ENCODE data around the gene KDM5B.
A peak's percentile ranks its signal among the peaks of the same experiment; 100 is the strongest.
"Not testable (repeated sequence)": the region's sequence is repeated elsewhere in the genome, so short reads cannot be mapped to it uniquely, and the experiment has no call there.

KDM5B gene

GRCh38 chr1:202807926-202808757, at the start of gene KDM5B:
TSS of gene KDM5B (minus strand) at chr1:202808421. CDS start at chr1:202808305, 116 bp downstream.
- DNase-seq = peak; percentile 37

- no peak for DNase-seq
Observed at GRCh38 chr1:202857136-202857610, 49.0 kb upstream of the KDM5B start.

GRCh38 chr1:202856014-202856413, 47.8 kb upstream of the KDM5B start:
- DNase-seq = no peak

GRCh38 chr1:202854787-202855186, 46.6 kb upstream of the KDM5B start:
- DNase-seq = no peak

- no peak for DNase-seq
Observed at GRCh38 chr1:202852163-202852904, 44.1 kb upstream of the KDM5B start.

- no peak for DNase-seq
Observed at GRCh38 chr1:202850593-202851362, 42.6 kb upstream of the KDM5B start.

- DNase-seq = no peak
Observed at GRCh38 chr1:202848191-202848542, 39.9 kb upstream of the KDM5B start.

GRCh38 chr1:202844935-202845334, 36.7 kb upstream of the KDM5B start:
- DNase-seq = no peak

GRCh38 chr1:202844259-202844658, 36.0 kb upstream of the KDM5B start:
- no peak for DNase-seq

GRCh38 chr1:202843081-202843480, 34.9 kb upstream of the KDM5B start:
- DNase-seq = no peak

- no peak for DNase-seq
Observed at GRCh38 chr1:202837746-202838262, 29.6 kb upstream of the KDM5B start.

- no peak for DNase-seq
Observed at GRCh38 chr1:202836623-202837403, 28.6 kb upstream of the KDM5B start.

- no peak for DNase-seq
Observed at GRCh38 chr1:202835548-202836072, 27.4 kb upstream of the KDM5B start.

GRCh38 chr1:202834771-202835547, 26.7 kb upstream of the KDM5B start:
- no peak for DNase-seq

GRCh38 chr1:202831906-202832305, 23.7 kb upstream of the KDM5B start:
- DNase-seq = no peak

GRCh38 chr1:202829223-202829622, 21.0 kb upstream of the KDM5B start:
- DNase-seq = not testable (repeated sequence)

- DNase-seq = no peak
Observed at GRCh38 chr1:202825748-202826147, 17.5 kb upstream of the KDM5B start.

- no peak for DNase-seq
Observed at GRCh38 chr1:202821467-202821866, 13.2 kb upstream of the KDM5B start.

- DNase-seq = no peak
Observed at GRCh38 chr1:202818819-202819218, 10.6 kb upstream of the KDM5B start.

GRCh38 chr1:202815120-202815519, 6.9 kb upstream of the KDM5B start:
- DNase-seq = no peak
